ENCODE results near the gene CNBP.

CNBP gene

DNA sequence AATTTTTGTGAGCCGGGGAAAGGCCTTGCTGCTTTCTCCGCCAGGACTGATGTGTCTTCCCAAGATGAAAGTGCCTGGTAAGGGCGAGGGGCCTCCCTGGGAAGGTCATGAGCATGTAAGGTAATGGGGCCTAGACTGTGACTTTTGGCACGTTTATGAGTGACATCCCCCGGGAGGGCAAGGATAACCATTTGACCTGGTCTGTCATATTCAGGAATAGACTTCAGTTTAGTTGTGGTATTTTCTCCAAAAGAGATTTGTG lies 631 bp upstream of the CNBP start:
- peak overlapping the region; percentile 99 for H3K4me3 ChIP-seq (replicated peaks; ENCODE audit: low read depth, low read length)
- peak; percentile 24 for DNase-seq (ENCODE audit: low read depth)

DNA sequence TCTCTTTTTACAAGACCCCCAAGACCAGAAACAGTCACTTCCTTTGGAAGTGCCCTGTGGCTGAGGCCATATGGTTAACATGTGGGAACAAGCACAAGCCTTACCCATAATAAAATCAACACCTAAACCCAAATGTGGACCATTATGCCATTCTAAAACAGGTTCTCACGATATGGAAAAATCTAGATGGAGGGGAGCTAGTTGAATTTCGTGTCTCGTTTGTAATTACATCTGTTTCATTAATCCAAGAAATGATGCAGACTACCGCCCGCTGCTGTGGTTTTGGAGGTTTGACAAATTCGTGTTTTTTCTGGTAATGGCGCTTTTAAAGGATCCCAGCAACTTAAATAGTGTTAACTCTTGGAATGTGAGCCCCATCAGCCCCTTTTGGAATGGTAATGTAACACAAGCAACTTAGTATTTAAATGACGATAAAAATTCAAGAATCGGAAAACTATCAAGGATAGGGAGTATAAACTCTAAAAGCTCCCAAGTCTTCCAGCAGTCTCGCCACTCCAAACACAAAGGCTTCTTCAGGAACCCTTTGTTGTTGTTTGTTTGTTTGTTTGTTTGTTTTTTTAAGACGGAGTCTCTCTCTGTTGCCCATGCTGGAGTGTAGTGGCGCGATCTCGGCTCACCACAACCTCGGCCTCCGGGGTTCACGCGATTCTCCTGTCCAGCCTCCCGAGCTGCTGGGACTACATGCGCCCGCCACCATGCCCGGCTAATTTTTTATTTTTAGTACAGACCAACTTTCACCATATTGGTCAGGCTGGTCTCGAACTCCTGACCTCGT lies 1.1 kb downstream of the CNBP start:
- TF ChIP-seq, protein P1, sequence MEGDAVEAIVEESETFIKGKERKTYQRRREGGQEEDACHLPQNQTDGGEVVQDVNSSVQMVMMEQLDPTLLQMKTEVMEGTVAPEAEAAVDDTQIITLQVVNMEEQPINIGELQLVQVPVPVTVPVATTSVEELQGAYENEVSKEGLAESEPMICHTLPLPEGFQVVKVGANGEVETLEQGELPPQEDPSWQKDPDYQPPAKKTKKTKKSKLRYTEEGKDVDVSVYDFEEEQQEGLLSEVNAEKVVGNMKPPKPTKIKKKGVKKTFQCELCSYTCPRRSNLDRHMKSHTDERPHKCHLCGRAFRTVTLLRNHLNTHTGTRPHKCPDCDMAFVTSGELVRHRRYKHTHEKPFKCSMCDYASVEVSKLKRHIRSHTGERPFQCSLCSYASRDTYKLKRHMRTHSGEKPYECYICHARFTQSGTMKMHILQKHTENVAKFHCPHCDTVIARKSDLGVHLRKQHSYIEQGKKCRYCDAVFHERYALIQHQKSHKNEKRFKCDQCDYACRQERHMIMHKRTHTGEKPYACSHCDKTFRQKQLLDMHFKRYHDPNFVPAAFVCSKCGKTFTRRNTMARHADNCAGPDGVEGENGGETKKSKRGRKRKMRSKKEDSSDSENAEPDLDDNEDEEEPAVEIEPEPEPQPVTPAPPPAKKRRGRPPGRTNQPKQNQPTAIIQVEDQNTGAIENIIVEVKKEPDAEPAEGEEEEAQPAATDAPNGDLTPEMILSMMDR (IDR thresholded peaks at IDR 0.05; ENCODE audit: low read length, missing control alignments), result no peak
- peak overlapping the region; percentile 99 for H3K4me3 ChIP-seq (replicated peaks; ENCODE audit: low read depth, low read length)
- DNase-seq (ENCODE audit: low read depth), result peak; percentile 16

More for the DNA sequence above, 631 bp upstream of the CNBP start:
- TF ChIP-seq, protein P1 (IDR thresholded peaks at IDR 0.05; ENCODE audit: low read length, missing control alignments), result no peak

DNA sequence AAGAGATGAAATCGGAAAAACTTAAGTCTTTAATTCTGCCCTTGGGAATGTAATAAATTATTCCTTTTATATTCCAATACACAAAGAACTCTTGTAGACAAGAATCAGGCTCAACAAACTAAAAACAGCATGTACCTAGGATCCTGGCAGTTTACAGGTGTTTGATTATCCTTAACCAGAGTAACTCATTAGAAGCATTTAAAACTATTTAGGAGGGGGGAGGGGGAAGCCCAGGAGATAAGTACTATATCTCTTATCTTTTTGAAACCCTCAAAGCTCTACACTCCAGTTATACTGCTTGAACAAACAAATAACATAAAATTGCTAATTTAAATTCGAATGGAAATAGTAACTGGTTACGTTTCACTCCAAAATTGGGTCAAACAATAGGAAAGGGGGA lies 1.9 kb downstream of the CNBP start:
- H3K4me3 ChIP-seq (replicated peaks; ENCODE audit: low read depth, low read length), result peak overlapping the region; percentile 99

DNA sequence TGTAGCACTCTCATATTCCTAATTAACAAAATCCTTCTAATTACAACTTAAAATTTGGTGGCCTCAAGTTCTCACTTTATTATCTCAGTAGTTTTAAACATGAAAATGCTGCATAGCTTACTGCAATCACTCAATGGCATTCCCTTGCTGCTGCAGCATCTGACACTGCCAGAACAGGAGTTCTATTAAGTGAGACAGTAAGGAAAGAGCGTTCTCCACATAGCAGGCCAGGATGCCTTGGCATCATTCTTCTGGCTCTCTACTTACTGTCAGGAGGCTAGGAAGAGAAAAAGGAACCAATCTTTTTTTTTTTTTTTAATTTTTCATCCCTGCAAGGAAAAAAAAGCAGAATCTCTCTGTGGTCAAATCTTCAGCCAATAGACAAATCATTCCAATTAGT lies 3.2 kb downstream of the CNBP start:
- DNase-seq (ENCODE audit: low read depth), result no peak
- TF ChIP-seq, protein P1 (IDR thresholded peaks at IDR 0.05; ENCODE audit: low read length, missing control alignments), result no peak
- H3K4me3 ChIP-seq (replicated peaks; ENCODE audit: low read depth, low read length), result no peak overlapping the region

More for the DNA sequence above, 1.9 kb downstream of the CNBP start:
- TF ChIP-seq, protein P1 (IDR thresholded peaks at IDR 0.05; ENCODE audit: low read length, missing control alignments), result no peak
- no peak for DNase-seq (ENCODE audit: low read depth)

DNA sequence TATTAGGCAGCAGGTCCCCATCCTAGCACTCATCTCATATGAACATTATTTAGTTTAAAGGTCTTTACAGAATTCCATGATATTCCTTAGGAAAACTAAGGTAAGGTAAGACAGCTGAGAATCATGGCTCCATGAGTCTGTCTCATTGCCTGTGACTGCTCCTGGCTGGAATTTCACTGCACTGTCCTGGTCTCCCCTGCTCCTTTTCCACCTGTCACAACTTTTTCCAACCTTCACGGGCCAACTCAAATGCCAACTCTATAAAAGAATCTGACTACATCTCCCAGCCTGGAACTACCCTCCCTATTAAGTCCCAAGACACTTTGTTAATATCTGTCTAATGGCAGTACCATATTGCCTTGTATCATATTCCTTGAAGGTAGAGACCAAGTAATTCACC lies 7.6 kb downstream of the CNBP start:
- DNase-seq (ENCODE audit: low read depth), result no peak
- no peak overlapping the region for H3K4me3 ChIP-seq (replicated peaks; ENCODE audit: low read depth, low read length)
- TF ChIP-seq, protein P1 (IDR thresholded peaks at IDR 0.05; ENCODE audit: low read length, missing control alignments), result no peak

DNA sequence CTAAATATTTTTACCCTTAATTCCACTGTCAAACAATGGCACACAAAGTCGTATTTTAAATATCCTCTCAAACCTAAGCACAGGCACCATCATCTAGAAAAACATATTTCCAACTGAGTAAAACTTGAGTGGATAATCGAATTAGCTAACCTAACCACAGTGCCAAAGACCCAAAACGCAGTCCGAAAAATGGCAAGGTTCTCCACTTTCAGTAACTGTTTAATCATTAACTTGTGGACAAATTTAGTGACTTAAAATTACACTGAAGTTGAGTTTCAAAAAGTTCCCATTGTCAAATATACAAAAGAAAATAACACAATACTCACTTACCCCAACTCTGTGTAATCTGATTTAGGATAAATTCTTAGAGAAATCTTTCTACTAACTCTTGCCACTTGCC lies 10.0 kb downstream of the CNBP start:
- H3K4me3 ChIP-seq (replicated peaks; ENCODE audit: low read depth, low read length), result no peak overlapping the region
- TF ChIP-seq, protein P1 (IDR thresholded peaks at IDR 0.05; ENCODE audit: low read length, missing control alignments), result no peak
- no peak for DNase-seq (ENCODE audit: low read depth)

DNA sequence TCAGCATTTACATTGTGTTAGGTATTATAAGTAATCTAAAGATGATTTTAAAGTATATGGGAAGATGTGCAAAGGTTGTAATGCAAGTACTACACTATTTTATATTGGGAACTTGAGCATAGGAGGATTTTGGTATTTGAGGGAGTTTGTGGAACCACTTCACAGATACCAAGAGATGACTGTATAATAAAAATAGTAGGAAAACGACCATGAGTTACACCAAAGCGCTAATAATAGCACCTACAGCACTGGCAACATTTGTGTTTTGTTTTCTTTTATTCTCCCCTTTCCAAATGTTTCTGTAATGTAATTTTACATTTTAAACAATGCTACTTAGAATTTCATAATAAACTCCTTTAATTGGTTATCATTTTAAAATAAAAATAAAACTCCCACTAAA lies 10.5 kb downstream of the CNBP start:
- no peak overlapping the region for H3K4me3 ChIP-seq (replicated peaks; ENCODE audit: low read depth, low read length)
- TF ChIP-seq, protein P1 (IDR thresholded peaks at IDR 0.05; ENCODE audit: low read length, missing control alignments), result no peak
- no peak for DNase-seq (ENCODE audit: low read depth)

Data from fibroblast of pulmonary artery (primary cell).